Caco-2 (cell line): Measurements from ENCODE around the gene SRPK2. TPM values are rescaled to one million over a fixed set of nuclear protein-coding genes. Genes with fewer than 3 reads are reported as not detected.
"Not testable (repeated sequence)": the region's sequence is repeated elsewhere in the genome, so short reads cannot be mapped to it uniquely, and the experiment has no call there.

ENCODE experiments used
- BruUV-seq: library from RNA; stranded (reverse); fragments of 400-500 nt; replicated peaks from 2 replicates; lab custom pipeline; 2021; lab: Mats Ljungman, UMichigan
- CTCF ChIA-PET: fragments of 300-600 bp; sonication (Branson Sonifier 250); formaldehyde crosslinking; loops from one replicate; lab custom pipeline; 2022; ENCODE audit warnings: antibody characterized with exemption; lab: Charles Lee
- POLR2A ChIA-PET: fragments of 300-600 bp; sonication (Branson Sonifier 250); formaldehyde crosslinking; loops from one replicate; lab custom pipeline; 2022; ENCODE audit warnings: antibody characterized with exemption; lab: Charles Lee
- DNase-seq, 2 experiments: peaks; one replicate each; pipeline versions ENCODE4 v3.0.0 to v3.0.0-alpha.2; 2020 to 2022
- H3K27me3 ChIP-seq: replicated peaks from 2 replicates; pipeline ENCODE4 v1.6.0; 2011; ENCODE audit warnings: low read length; ENCODE audit not compliant: control insufficient read depth, insufficient read depth
- H3K36me3 ChIP-seq: 2 replicates; pipeline ENCODE4 v1.5.1; 2011; ENCODE audit warnings: low read length; ENCODE audit not compliant: control insufficient read depth, insufficient read depth
- H3K4me1 ChIP-seq: fragments of 250-450 bp; sonication (Bioruptor Pico); 2 replicates; pipeline ENCODE4 v1.5.1; 2020; ENCODE audit warnings: mild to moderate bottlenecking
- H3K4me3 ChIP-seq: 2 replicates; pipeline ENCODE4 v1.5.1; 2011; ENCODE audit warnings: low read depth, mild to moderate bottlenecking, control low read depth, low read length
- H3K9me3 ChIP-seq: fragments of 250-450 bp; sonication (Bioruptor Pico); 2 replicates; pipeline ENCODE4 v1.5.1; 2020; ENCODE audit warnings: mild to moderate bottlenecking, moderate library complexity
- H3K27ac Mint-ChIP-seq: one replicate; pipeline ENCODE4 v1.8.0; 2022; ENCODE audit warnings: mixed read lengths; ENCODE audit not compliant: unreplicated experiment
- H3K27me3 Mint-ChIP-seq: one replicate; pipeline ENCODE4 v1.8.0; 2022; ENCODE audit warnings: mixed read lengths; ENCODE audit not compliant: insufficient read depth, unreplicated experiment
- H3K36me3 Mint-ChIP-seq: one replicate; pipeline ENCODE4 v1.8.0; 2022; ENCODE audit warnings: mild to moderate bottlenecking, mixed read lengths; ENCODE audit not compliant: insufficient read depth, unreplicated experiment
- H3K4me1 Mint-ChIP-seq: one replicate; pipeline ENCODE4 v1.8.0; 2022; ENCODE audit warnings: low read depth, mixed read lengths; ENCODE audit not compliant: unreplicated experiment
- H3K4me3 Mint-ChIP-seq: one replicate; pipeline ENCODE4 v1.8.0; 2022; ENCODE audit warnings: mild to moderate bottlenecking, moderate library complexity, mixed read lengths; ENCODE audit not compliant: unreplicated experiment
- H3K9me3 Mint-ChIP-seq: one replicate; pipeline ENCODE4 v1.8.0; 2022; ENCODE audit warnings: mixed read lengths; ENCODE audit not compliant: unreplicated experiment
- CTCF ChIP-seq, 2 experiments: fragments of 200-600 bp in 1 of 2; IDR thresholded peaks; 1 replicate in 1 of 2; 2 replicates in 1 of 2; pipeline versions ENCODE4 v1.5.1 to v1.8.0; 2011 to 2022; ENCODE audit warnings: antibody characterized with exemption in 1 of 2, control low read depth in 1 of 2, inconsistent platforms in 1 of 2, low read depth in 1 of 2, low read length in 1 of 2, mild to moderate bottlenecking in 1 of 2, moderate library complexity in 1 of 2; ENCODE audit not compliant: insufficient read depth in 1 of 2, severe bottlenecking in 1 of 2, unreplicated experiment in 1 of 2
- intact Hi-C: fragments of 100-400 bp; cut with micrococcal nuclease; formaldehyde crosslinking; loops from one replicate; pipeline ENCODE4 v1.10.0; 2022; ENCODE audit not compliant: unreplicated experiment
- total RNA-seq: library from RNA; stranded (reverse); gene quantifications from 2 replicates; pipeline ENCODE4 v1.2.3, GENCODE V29; 2022

Gene SRPK2
- total RNA-seq, 1 experiment from 2014 or later, result 39.9 TPM

DNA sequence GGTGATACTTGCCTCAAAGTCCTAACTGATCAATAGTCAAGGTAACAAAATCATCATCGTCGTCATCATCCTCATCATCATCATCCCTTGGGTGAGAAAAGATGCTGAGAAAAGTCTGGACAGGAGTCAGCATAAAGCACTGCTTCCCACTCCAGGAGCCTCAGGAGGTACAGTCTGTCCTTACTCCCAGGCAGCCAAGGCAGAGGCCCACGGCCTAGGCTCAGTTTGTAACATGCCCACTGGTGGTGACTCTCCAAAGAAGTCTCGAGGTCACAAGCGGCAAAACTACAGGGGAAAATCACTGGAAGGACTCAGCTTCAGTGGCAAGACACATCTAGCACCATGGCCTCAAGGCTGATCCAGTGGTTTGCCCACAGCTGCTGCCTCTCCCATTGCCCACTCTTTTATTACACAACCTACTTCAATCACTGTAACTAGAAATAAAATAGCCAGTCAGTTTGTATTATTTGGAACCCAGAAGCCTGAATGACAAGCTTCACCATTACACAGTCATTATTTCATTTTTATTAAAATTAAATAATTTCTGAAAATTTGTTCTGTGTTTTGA, 150.4 kb downstream of the SRPK2 start:
- Mint-ChIP-seq H3K36me3 (no peaks in the 10 kb centered on the region), H3K4me3 (no peak overlapping the region), H3K27ac (no peak overlapping the region), H3K4me1 (no peaks in the 10 kb centered on the region), H3K27me3 (no peaks in the 10 kb centered on the region), H3K9me3 (no peaks in the 10 kb centered on the region)
- Histone ChIP-seq H3K4me1 (no peaks in the 10 kb centered on the region), H3K27me3 (no peaks in the 10 kb centered on the region), H3K4me3 (no peak overlapping the region), H3K9me3 (no peaks in the 10 kb centered on the region), H3K36me3 (no peaks in the 10 kb centered on the region)
- intact Hi-C loops, result no loop called here
- no peak for TF ChIP-seq CTCF (IDR thresholded peaks at IDR 0.05; ENCODE audit: insufficient read depth in 1 of 2, low read depth in 1 of 2, low read length in 1 of 2, severe bottlenecking in 1 of 2, unreplicated experiment in 1 of 2)
- CTCF ChIA-PET, result no interaction called here
- no TSS peak for BruUV-seq
- no peak for DNase-seq
- POLR2A ChIA-PET, result no interaction called here

DNA sequence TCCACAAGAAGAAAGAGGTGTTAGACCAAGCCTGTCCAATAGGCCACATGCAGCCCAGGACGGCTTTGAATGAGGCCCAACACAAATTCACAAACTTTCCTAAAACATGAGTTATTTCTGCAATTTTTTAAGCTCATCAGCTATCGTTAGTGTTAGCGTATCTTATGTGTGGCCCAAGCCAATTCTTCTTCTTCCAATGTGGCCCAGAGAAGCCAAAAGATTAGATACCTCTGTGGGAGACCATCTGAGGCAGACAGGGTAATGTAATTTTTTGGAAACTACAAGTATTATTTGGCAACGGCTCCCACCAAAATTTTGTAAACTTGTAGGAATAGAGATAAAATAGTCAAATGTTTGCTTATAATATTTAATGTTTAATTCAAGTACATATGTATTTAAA, 153.8 kb downstream of the SRPK2 start:
- H3K36me3 ChIP-seq, result no peaks in the 10 kb centered on the region
- CTCF ChIA-PET, result no interaction called here
- no TSS peak for BruUV-seq
- H3K4me3 ChIP-seq, result no peak overlapping the region
- no peak for TF ChIP-seq CTCF (IDR thresholded peaks at IDR 0.05; ENCODE audit: insufficient read depth in 1 of 2, low read depth in 1 of 2, low read length in 1 of 2, severe bottlenecking in 1 of 2, unreplicated experiment in 1 of 2)
- H3K9me3 Mint-ChIP-seq, result no peaks in the 10 kb centered on the region
- H3K9me3 ChIP-seq, result no peaks in the 10 kb centered on the region
- POLR2A ChIA-PET, result no interaction called here
- H3K27me3 ChIP-seq, result no peaks in the 10 kb centered on the region
- H3K4me1 Mint-ChIP-seq, result peaks cover 8% of the 10 kb centered on the region
- H3K27me3 Mint-ChIP-seq, result no peaks in the 10 kb centered on the region
- no peak for DNase-seq
- H3K27ac Mint-ChIP-seq, result no peak overlapping the region
- H3K4me1 ChIP-seq, result no peaks in the 10 kb centered on the region
- no peaks in the 10 kb centered on the region for H3K36me3 Mint-ChIP-seq
- intact Hi-C loops, result no loop called here
- no peak overlapping the region for H3K4me3 Mint-ChIP-seq

GRCh38 chr7:105232829-105233291, 155.9 kb downstream of the SRPK2 start:
- H3K27me3 ChIP-seq, H3K4me1 Mint-ChIP-seq, BruUV-seq, H3K4me3 Mint-ChIP-seq, H3K36me3 ChIP-seq, H3K9me3 ChIP-seq, CTCF ChIA-PET, POLR2A ChIA-PET, intact Hi-C loops, H3K9me3 Mint-ChIP-seq, H3K4me1 ChIP-seq, H3K36me3 Mint-ChIP-seq, H3K27ac Mint-ChIP-seq, H3K4me3 ChIP-seq, DNase-seq, H3K27me3 Mint-ChIP-seq: not testable (repeated sequence)
